HG03565 (cell line): ENCODE data around the gene CRYBB1.

ENCODE experiments used
- ATAC-seq: cut with Tn5 transposase; IDR thresholded peaks from one replicate; pipeline ENCODE4 v1.9.1; 2021; ENCODE audit warnings: mild to moderate bottlenecking, moderate library complexity; ENCODE audit not compliant: unreplicated experiment

The CRYBB1 gene

GRCh38 chr22:26559961-26560575 is 57.8 kb downstream of the CRYBB1 start:
- no peak for ATAC-seq

GRCh38 chr22:26558248-26558895 is 59.5 kb downstream of the CRYBB1 start:
- no peak for ATAC-seq

- ATAC-seq: no peak
Observed at GRCh38 chr22:26556904-26557303, 60.9 kb downstream of the CRYBB1 start.

- no peak for ATAC-seq
Observed at GRCh38 chr22:26555478-26555877, 62.3 kb downstream of the CRYBB1 start.

GRCh38 chr22:26554956-26555355 is 62.9 kb downstream of the CRYBB1 start:
- ATAC-seq: no peak

GRCh38 chr22:26553056-26553752 is 64.6 kb downstream of the CRYBB1 start:
- no peak for ATAC-seq

- no peak for ATAC-seq
Observed at GRCh38 chr22:26552466-26552865, 65.4 kb downstream of the CRYBB1 start.

GRCh38 chr22:26551568-26551967 is 66.3 kb downstream of the CRYBB1 start:
- no peak for ATAC-seq

- ATAC-seq: no peak
Observed at GRCh38 chr22:26550498-26551033, 67.3 kb downstream of the CRYBB1 start.

- no peak for ATAC-seq
Observed at GRCh38 chr22:26549902-26550497, 67.8 kb downstream of the CRYBB1 start.
